NCI-H460 (cell line): ENCODE measurements around the gene CDC42EP5. TPM values are rescaled to one million over a fixed set of nuclear protein-coding genes. Genes with fewer than 3 reads are reported as not detected.

ENCODE experiments used
- small RNA-seq, 2 experiments: library from RNA; depleted of rRNA; stranded (forward); fragments of <200 nt; gene quantifications; one replicate each; pipeline ENCODE3, GENCODE V24; 2014
- total RNA-seq: library from RNA; depleted of rRNA; stranded (reverse); fragments of >200 nt; shearing (Covaris generic); gene quantifications from 2 replicates; pipeline ENCODE4 v1.2.3, GENCODE V29; 2014; rRNA removed

Gene CDC42EP5
- total RNA-seq, 1 experiment from 2014 or later, result 0.17 TPM

Small RNAs within 50 kb of the gene (small RNA-seq; reads per million reads assigned to genes)
- 0 reads per million in 2 experiments for gene AC245884.3

Other genes starting within 250 kb of the CDC42EP5 start
- not detected in 2 replicates for gene LILRA6, start 230.5 kb downstream of the CDC42EP5 start, total RNA-seq
- not detected in 2 replicates for gene LILRB5, start 216.0 kb downstream of the CDC42EP5 start, total RNA-seq
- gene LILRB2, start 192.2 kb downstream of the CDC42EP5 start, total RNA-seq, result not detected in 2 replicates
- not detected in 2 replicates for gene LILRA5, start 160.1 kb downstream of the CDC42EP5 start, total RNA-seq
- gene LILRA4, start 134.1 kb downstream of the CDC42EP5 start, total RNA-seq, result not detected in 2 replicates
- not detected in 2 replicates for gene LAIR1, start 108.4 kb downstream of the CDC42EP5 start, total RNA-seq
- not detected in 2 replicates for gene TTYH1, start 57.8 kb downstream of the CDC42EP5 start, total RNA-seq
- 30.4 and 32.9 TPM in 2 replicates for gene LENG8, start 24.1 kb downstream of the CDC42EP5 start, total RNA-seq
- 6.2 and 8.2 TPM in 2 replicates for gene LENG9, start 9.5 kb downstream of the CDC42EP5 start, total RNA-seq
- gene LAIR2, start 29.5 kb upstream of the CDC42EP5 start, total RNA-seq, result not detected in 2 replicates
- gene LILRA2, start 100.5 kb upstream of the CDC42EP5 start, total RNA-seq, result not detected in 2 replicates
- not detected in 2 replicates for gene LILRA1, start 120.3 kb upstream of the CDC42EP5 start, total RNA-seq
- not detected in 2 replicates for gene LILRB1, start 157.2 kb upstream of the CDC42EP5 start, total RNA-seq
- not detected in 2 replicates for gene LILRB4, start 189.7 kb upstream of the CDC42EP5 start, total RNA-seq